Bronchial smooth muscle cell (primary cell): ENCODE measurements around the gene VPS37B. TPM values are rescaled to one million over a fixed set of nuclear protein-coding genes. Genes with fewer than 3 reads are reported as not detected.

Experiments used
- total RNA-seq: library from RNA; depleted of rRNA; stranded (reverse); fragments of >200 nt; gene quantifications from 2 replicates; pipeline ENCODE4 v1.2.1, GENCODE V29; 2014

Gene VPS37B, protein sequence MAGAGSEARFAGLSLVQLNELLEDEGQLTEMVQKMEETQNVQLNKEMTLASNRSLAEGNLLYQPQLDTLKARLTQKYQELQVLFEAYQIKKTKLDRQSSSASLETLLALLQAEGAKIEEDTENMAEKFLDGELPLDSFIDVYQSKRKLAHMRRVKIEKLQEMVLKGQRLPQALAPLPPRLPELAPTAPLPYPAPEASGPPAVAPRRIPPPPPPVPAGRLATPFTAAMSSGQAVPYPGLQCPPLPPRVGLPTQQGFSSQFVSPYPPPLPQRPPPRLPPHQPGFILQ
- 7.6 and 8.5 TPM in 2 replicates for total RNA-seq

DNA sequence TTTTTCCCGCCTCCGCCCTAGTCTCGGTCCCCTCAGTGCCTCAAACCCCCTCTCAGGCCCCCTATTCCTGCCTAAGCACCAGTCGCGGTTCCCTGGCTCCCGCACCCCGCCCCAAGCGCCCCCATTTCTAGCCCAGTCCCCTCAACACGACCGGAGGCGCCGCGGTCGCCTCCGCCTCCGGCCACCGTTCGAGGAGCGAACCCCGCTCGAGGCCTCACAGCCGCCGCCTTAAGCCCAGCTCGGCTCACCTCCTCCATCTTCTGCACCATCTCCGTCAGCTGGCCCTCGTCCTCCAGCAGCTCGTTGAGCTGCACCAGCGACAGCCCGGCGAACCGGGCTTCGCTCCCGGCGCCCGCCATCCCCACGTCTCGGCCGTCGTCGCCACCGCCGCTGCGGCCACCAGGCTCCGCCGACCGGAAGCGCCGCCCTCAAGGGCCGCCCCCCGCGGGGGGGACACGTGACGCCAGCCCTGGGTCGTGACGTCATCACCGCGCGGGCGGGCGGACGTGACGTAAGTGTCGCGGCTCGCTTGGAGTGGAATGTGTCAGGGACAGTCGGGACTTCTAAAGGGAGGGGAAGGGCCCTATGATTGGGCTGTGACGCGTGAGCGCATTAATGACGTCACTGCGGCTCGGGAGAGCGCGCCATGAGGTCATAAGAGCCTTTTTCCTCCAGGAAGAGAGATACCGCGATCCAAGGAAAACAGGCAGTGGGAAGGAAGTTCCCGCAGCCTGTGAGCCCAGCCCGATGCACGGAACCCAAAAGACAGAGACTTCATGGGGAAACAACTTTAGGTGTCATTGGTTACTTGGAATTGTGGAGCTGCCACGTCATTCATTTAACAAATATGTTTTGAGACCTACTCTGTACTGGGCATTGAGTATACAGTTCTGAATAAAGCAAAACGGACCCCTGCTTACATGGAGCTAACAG, at the start of gene VPS37B:
Gene VPS37B (minus strand): TSS at position 421 of the 933 bp plus-strand sequence. CDS start 62 bp downstream, at position 359.

DNA sequence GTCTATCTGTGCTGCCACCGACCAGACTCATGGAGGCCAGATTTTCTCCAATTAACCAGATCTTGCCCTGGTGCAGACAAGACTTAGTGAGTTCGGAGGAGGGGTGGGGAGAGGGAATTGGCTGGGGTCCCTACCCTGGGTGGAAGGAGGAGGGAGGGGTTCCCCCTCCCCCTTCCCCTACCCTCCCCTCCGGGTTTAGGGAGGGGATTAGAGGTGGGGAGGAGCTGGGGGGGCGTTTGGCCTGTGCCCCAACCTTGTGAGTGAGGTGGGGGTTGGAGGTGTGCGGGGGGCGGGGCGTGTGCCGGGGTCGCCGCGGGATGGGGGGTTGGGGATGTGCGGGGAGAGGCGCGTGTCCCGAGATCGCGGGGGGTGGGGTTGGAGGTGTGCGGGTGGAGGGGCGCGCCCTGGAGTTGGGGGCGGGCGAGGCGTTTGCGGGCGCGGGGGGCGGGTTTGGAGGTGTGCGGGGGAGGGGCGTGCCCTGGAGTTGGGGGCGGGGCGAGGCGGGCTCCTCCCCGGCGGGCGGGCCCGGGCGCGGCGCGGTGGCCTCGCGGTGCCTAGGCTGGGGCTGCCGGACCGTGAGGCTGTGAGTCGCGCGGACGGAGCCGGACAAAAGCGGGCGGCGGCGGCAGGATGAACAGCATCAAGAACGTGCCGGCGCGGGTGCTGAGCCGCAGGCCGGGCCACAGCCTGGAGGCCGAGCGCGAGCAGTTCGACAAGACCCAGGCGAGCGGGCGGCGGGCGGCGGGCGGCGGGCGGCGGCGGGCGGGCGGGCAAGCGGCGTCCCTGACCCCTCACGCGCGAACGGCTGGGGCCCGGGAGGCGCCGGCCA, 60.8 kb downstream of the VPS37B start, which contains the start of gene HIP1R:
Gene HIP1R (plus strand): TSS at position 537 of the 829 bp plus-strand sequence. CDS start 94 bp downstream, at position 631.

Other genes with a start within 250 kb of the VPS37B start
- not detected in 2 replicates for gene HCAR2, start 192.8 kb downstream of the VPS37B start, total RNA-seq
- not detected in 2 replicates for gene HCAR3, start 179.3 kb downstream of the VPS37B start, total RNA-seq
- gene HCAR1, start 165.3 kb downstream of the VPS37B start, total RNA-seq = under 0.01 and 0.17 TPM in 2 replicates
- gene DENR, start 143.3 kb downstream of the VPS37B start, total RNA-seq = 20.2 and 36.1 TPM in 2 replicates
- gene CCDC62, start 121.6 kb downstream of the VPS37B start, total RNA-seq = 0.47 and 1.3 TPM in 2 replicates
- gene HIP1R, start 60.7 kb downstream of the VPS37B start, total RNA-seq = 16.2 and 23.8 TPM in 2 replicates
- 11.3 and 12.9 TPM in 2 replicates for gene ABCB9, start 70.3 kb upstream of the VPS37B start, total RNA-seq
- gene OGFOD2, start 79.1 kb upstream of the VPS37B start, total RNA-seq = 7.7 and 8.7 TPM in 2 replicates
- gene ARL6IP4, start 84.6 kb upstream of the VPS37B start, total RNA-seq = 233 and 240 TPM in 2 replicates